Panc1 (cell line): ENCODE results near the gene CNOT4. TPM values are rescaled to one million over a fixed set of nuclear protein-coding genes. Genes with fewer than 3 reads are reported as not detected.

Experiments used
- ATAC-seq: fragments of 200-7000 bp; cut with Tn5 transposase; 2 replicates; pipeline ENCODE4 v1.9.1; 2020; ENCODE audit warnings: mild to moderate bottlenecking, moderate library complexity
- BruUV-seq: library from RNA; stranded (reverse); fragments of 400-500 nt; replicated peaks from 2 replicates; lab custom pipeline; 2021; lab: Mats Ljungman, UMichigan
- CTCF ChIA-PET: fragments of 300-600 bp; sonication (Branson Sonifier 250); formaldehyde crosslinking; loops from one replicate; lab custom pipeline; 2022; ENCODE audit warnings: antibody characterized with exemption; lab: Charles Lee
- POLR2A ChIA-PET: fragments of 300-600 bp; sonication (Branson Sonifier 250); formaldehyde crosslinking; loops from one replicate; lab custom pipeline; 2022; ENCODE audit warnings: antibody characterized with exemption; lab: Charles Lee
- DNase-seq: peaks from one replicate; pipeline ENCODE4 v3.0.0-alpha.2; 2010; ENCODE audit warnings: low read depth, low spot score
- H3K27ac ChIP-seq: 2 replicates; pipeline ENCODE4 v1.5.1; 2011; ENCODE audit warnings: mild to moderate bottlenecking, low read length, inconsistent platforms
- H3K27me3 ChIP-seq: fragments of 200-500 bp; sonication (Bioruptor generic); 2 replicates; pipeline ENCODE4 v1.6.0; 2014; ENCODE audit warnings: low read length, inconsistent platforms; ENCODE audit not compliant: control insufficient read depth, insufficient read depth
- H3K36me3 ChIP-seq: fragments of 200-500 bp; sonication (Bioruptor generic); 2 replicates; pipeline ENCODE4 v1.5.1; 2014; ENCODE audit warnings: inconsistent platforms, mild to moderate bottlenecking, low read length, moderate library complexity; ENCODE audit not compliant: control insufficient read depth, insufficient read depth
- H3K4me1 ChIP-seq: 2 replicates; pipeline ENCODE4 v1.5.1; 2011; ENCODE audit warnings: inconsistent platforms, mild to moderate bottlenecking, low read length, moderate library complexity; ENCODE audit not compliant: control insufficient read depth, insufficient read depth
- H3K4me3 ChIP-seq, 2 experiments: 2 replicates each; pipeline ENCODE4 v1.5.1; 2011 to 2012; ENCODE audit warnings: low read depth in 2 of 2, low read length in 2 of 2, mild to moderate bottlenecking in 2 of 2, inconsistent platforms in 1 of 2, moderate library complexity in 1 of 2
- H3K9me3 ChIP-seq: fragments of 200-500 bp; sonication (Bioruptor generic); 2 replicates; pipeline ENCODE4 v1.5.1; 2014; ENCODE audit warnings: low read depth, mild to moderate bottlenecking, inconsistent platforms, low read length, moderate library complexity; ENCODE audit not compliant: control insufficient read depth, insufficient read depth
- CTCF ChIP-seq: fragments of 450-650 bp; IDR thresholded peaks from 2 replicates; pipeline ENCODE4 v1.5.1; 2017; ENCODE audit warnings: mild to moderate bottlenecking
- POLR2AphosphoS5 ChIP-seq: IDR thresholded peaks from 2 replicates; pipeline ENCODE4 v1.6.1; 2012; ENCODE audit warnings: mild to moderate bottlenecking, low read depth, low read length, moderate library complexity
- REST ChIP-seq, 2 experiments: IDR thresholded peaks; 2 replicates each; pipeline ENCODE4 v1.6.1; 2011 to 2012; ENCODE audit warnings: low read depth in 2 of 2, control low read depth in 1 of 2, low read length in 1 of 2, mild to moderate bottlenecking in 1 of 2, moderate library complexity in 1 of 2; ENCODE audit not compliant: insufficient read depth in 1 of 2
- SIN3A ChIP-seq: IDR thresholded peaks from 2 replicates; pipeline ENCODE4 v1.6.1; 2012; ENCODE audit warnings: low read depth, mild to moderate bottlenecking, low read length, moderate library complexity, borderline replicate concordance; ENCODE audit not compliant: insufficient read depth
- TCF7L2 ChIP-seq: IDR thresholded peaks from 2 replicates; pipeline ENCODE4 v1.6.1; 2011; ENCODE audit warnings: mild to moderate bottlenecking, low read depth, low read length, inconsistent platforms
- in situ Hi-C: cut with HindIII; loops from 2 replicates; pipeline ENCODE4 v1.10.0; 2016; ENCODE audit warnings: low sequenced_read_pairs, low pct_unique_long_range_greater_than_20kb
- intact Hi-C: fragments of 100-400 bp; cut with micrococcal nuclease; formaldehyde crosslinking; loops from one replicate; pipeline ENCODE4 v1.10.0; 2022; ENCODE audit not compliant: unreplicated experiment
- total RNA-seq: library from RNA; stranded (reverse); gene quantifications from one replicate; pipeline ENCODE4 v1.2.1, GENCODE V29; 2021; ENCODE audit not compliant: unreplicated experiment

The CNOT4 gene
- total RNA-seq, 1 experiment from 2014 or later, result 22.3 TPM

- no peaks in the 10 kb centered on the region for H3K4me1 ChIP-seq
- H3K4me3 ChIP-seq, result no peak overlapping the region
- no peaks in the 10 kb centered on the region for H3K36me3 ChIP-seq
- ChIA-PET CTCF (no interaction called here), POLR2A (no interaction called here)
- no peak overlapping the region for H3K27ac ChIP-seq
- intact Hi-C loops, result no loop called here
- TF ChIP-seq CTCF (no peak), REST (IDR thresholded peaks at IDR 0.05; ENCODE audit: insufficient read depth in 1 of 2, low read depth in 2 of 2, low read length in 1 of 2) (no peak), SIN3A (no peak), POLR2AphosphoS5 (no peak), TCF7L2 (no peak)
- H3K27me3 ChIP-seq, result no peaks in the 10 kb centered on the region
- no peaks in the 10 kb centered on the region for H3K9me3 ChIP-seq
- in situ Hi-C loops, result no loop called here
- no peak for DNase-seq
- ATAC-seq, result no peak
- BruUV-seq, result no TSS peak
Measured at GRCh38 chr7:135449436-135449835, 60.5 kb downstream of the CNOT4 start.

- no TSS peak for BruUV-seq
- DNase-seq (no peak), ATAC-seq (no peak)
- CTCF ChIA-PET, result no interaction called here
- H3K9me3 ChIP-seq, result no peaks in the 10 kb centered on the region
- no peak overlapping the region for H3K4me3 ChIP-seq
- H3K27me3 ChIP-seq, result no peaks in the 10 kb centered on the region
- intact Hi-C loops, result no loop called here
- no peak overlapping the region for H3K27ac ChIP-seq
- no peaks in the 10 kb centered on the region for H3K36me3 ChIP-seq
- no peaks in the 10 kb centered on the region for H3K4me1 ChIP-seq
- no peak for TF ChIP-seq SIN3A
- POLR2A ChIA-PET, result no interaction called here
- in situ Hi-C loops, result no loop called here
Measured at GRCh38 chr7:135448753-135449152, 61.1 kb downstream of the CNOT4 start.

- ChIA-PET POLR2A (no interaction called here), CTCF (no interaction called here)
- BruUV-seq, result no TSS peak
- Histone ChIP-seq H3K27me3 (no peaks in the 10 kb centered on the region), H3K4me3 (no peak overlapping the region), H3K36me3 (no peaks in the 10 kb centered on the region), H3K9me3 (no peaks in the 10 kb centered on the region), H3K4me1 (no peaks in the 10 kb centered on the region), H3K27ac (no peak overlapping the region)
- in situ Hi-C loops, result no loop called here
- ATAC-seq, result no peak
- no peak for DNase-seq
- intact Hi-C loops, result no loop called here
- TF ChIP-seq POLR2AphosphoS5 (no peak), TCF7L2 (no peak), SIN3A (no peak), CTCF (no peak), REST (IDR thresholded peaks at IDR 0.05; ENCODE audit: insufficient read depth in 1 of 2, low read depth in 2 of 2, low read length in 1 of 2) (no peak)
Measured at GRCh38 chr7:135447748-135448147, 62.2 kb downstream of the CNOT4 start.
